OCI-LY1 (cell line): ENCODE results near the gene TRIM26.

ENCODE experiments used
- H2AFZ ChIP-seq: fragments of 200-600 bp; sonication (generic), shearing (Covaris generic); 2 replicates; pipeline ENCODE4 v1.6.0; 2014; ENCODE audit warnings: antibody characterized with exemption, mild to moderate bottlenecking, low read length
- H3F3A ChIP-seq: fragments of 200-600 bp; sonication (generic), shearing (Covaris generic); 2 replicates; pipeline ENCODE4 v1.6.0; 2014; ENCODE audit warnings: mild to moderate bottlenecking, antibody characterized with exemption, low read length, moderate library complexity; ENCODE audit not compliant: insufficient read depth
- H3K27ac ChIP-seq: fragments of 200-600 bp; sonication (generic); 2 replicates; pipeline ENCODE4 v1.5.1; 2014; ENCODE audit warnings: low read length, mixed run types, mild to moderate bottlenecking, low read depth; ENCODE audit not compliant: poor library complexity, severe bottlenecking
- H3K27me3 ChIP-seq: fragments of 200-600 bp; sonication (generic); 2 replicates; pipeline ENCODE4 v1.6.0; 2014; ENCODE audit warnings: antibody characterized with exemption, mild to moderate bottlenecking, low read length, moderate library complexity; ENCODE audit not compliant: insufficient read depth
- H3K36me3 ChIP-seq: fragments of 200-600 bp; sonication (generic); 2 replicates; pipeline ENCODE4 v1.6.1; 2014; ENCODE audit warnings: mild to moderate bottlenecking, antibody characterized with exemption, low read length, moderate library complexity, mixed read lengths; ENCODE audit not compliant: insufficient read depth
- H3K4me1 ChIP-seq: fragments of 200-600 bp; sonication (generic); 2 replicates; pipeline ENCODE4 v1.5.1; 2014; ENCODE audit warnings: mild to moderate bottlenecking, low read length, moderate library complexity; ENCODE audit not compliant: insufficient read depth, severe bottlenecking
- H3K4me2 ChIP-seq: fragments of 200-600 bp; sonication (generic), shearing (Covaris generic); 2 replicates; pipeline ENCODE4 v1.6.1; 2014; ENCODE audit warnings: low read length
- H3K4me3 ChIP-seq: fragments of 200-600 bp; sonication (generic); 2 replicates; pipeline ENCODE4 v1.5.1; 2014; ENCODE audit warnings: low read length, low read depth, mild to moderate bottlenecking, mixed read lengths; ENCODE audit not compliant: poor library complexity, severe bottlenecking
- H3K79me2 ChIP-seq: fragments of 200-600 bp; shearing (Covaris generic); 2 replicates; pipeline ENCODE4 v1.6.1; 2016; ENCODE audit warnings: mixed run types, low read length, mixed read lengths; ENCODE audit not compliant: insufficient read depth
- H3K9ac ChIP-seq: fragments of 200-600 bp; sonication (generic), shearing (Covaris generic); 2 replicates; pipeline ENCODE4 v1.6.1; 2014; ENCODE audit warnings: mild to moderate bottlenecking, low read length, mixed read lengths
- H3K9me2 ChIP-seq: fragments of 200-600 bp; sonication (generic), shearing (Covaris generic); 2 replicates; pipeline ENCODE4 v1.6.1; 2014; ENCODE audit warnings: low read depth, mild to moderate bottlenecking, low read length, mixed read lengths
- H3K9me3 ChIP-seq: fragments of 200-600 bp; shearing (Covaris generic); 2 replicates; pipeline ENCODE4 v1.6.1; 2014; ENCODE audit warnings: low read length, mixed read lengths
- H4K20me1 ChIP-seq: fragments of 200-600 bp; sonication (generic), shearing (Covaris generic); 2 replicates; pipeline ENCODE4 v1.6.0; 2016; ENCODE audit warnings: mild to moderate bottlenecking, low read length; ENCODE audit not compliant: insufficient read depth
- EZH2 ChIP-seq: fragments of 200-600 bp; sonication (generic), shearing (Covaris generic); IDR thresholded peaks from 2 replicates; pipeline ENCODE4 v1.8.0; 2017; ENCODE audit warnings: borderline replicate concordance, mixed run types, mild to moderate bottlenecking, antibody characterized with exemption, low read length, moderate library complexity, mixed read lengths
- TF ChIP-seq, protein P1 (sequence below): fragments of 200-600 bp; sonication (generic), shearing (Covaris generic); IDR thresholded peaks from 2 replicates; pipeline ENCODE4 v1.5.1; 2017; ENCODE audit warnings: mild to moderate bottlenecking, antibody characterized with exemption, low read length, moderate library complexity, mixed read lengths

TRIM26 gene

DNA sequence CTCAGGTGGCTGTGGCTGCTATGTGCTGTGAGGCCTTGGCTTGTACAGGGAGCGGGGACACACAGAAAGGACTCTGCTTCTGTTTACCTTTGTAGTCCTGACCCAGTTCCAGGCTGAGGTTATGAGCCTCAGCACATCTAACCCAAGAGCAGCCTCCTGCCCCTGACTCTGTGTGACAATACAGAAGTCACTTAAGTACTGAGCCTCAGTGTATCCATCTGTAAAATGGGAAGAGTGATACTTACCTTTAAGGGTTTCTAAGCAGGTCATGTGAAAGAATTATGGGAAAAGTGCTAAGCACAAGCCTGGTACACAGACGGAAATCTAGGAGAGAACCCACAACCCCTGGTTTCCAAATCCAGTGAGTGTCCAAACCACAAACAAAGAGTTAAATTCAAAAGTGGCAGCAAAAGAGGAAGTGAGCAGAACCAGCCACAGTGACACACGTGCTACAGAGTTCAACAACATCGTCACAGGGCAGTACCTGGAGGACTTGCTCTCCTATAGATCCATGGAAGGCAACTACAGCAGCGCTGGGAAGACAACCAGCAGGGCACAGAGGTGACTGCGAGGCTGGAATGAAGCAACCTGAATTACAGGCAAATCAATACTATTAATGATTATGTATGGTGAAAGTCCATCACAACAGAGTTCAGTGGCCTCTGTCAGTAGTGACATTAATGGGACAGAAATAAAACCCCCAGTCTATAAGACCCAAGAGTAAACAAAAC lies 12.5 kb downstream of the TRIM26 start:
- H2AFZ ChIP-seq = no peak overlapping the region
- peak overlapping the region; percentile 40; the same call in 1 of the 2 replicates for H3K4me2 ChIP-seq
- H3F3A ChIP-seq = no peaks in the 10 kb centered on the region
- H4K20me1 ChIP-seq = no peaks in the 10 kb centered on the region
- peak overlapping the region; percentile 6; the same call in 1 of the 2 replicates for H3K9ac ChIP-seq
- no peaks in the 10 kb centered on the region for H3K9me2 ChIP-seq
- no peaks in the 10 kb centered on the region for H3K9me3 ChIP-seq
- peaks cover 18% of the 10 kb centered on the region for H3K79me2 ChIP-seq
- H3K27me3 ChIP-seq = no peaks in the 10 kb centered on the region
- peaks cover 28% of the 10 kb centered on the region for H3K4me1 ChIP-seq
- H3K4me3 ChIP-seq = no peak overlapping the region
- TF ChIP-seq, protein P1, sequence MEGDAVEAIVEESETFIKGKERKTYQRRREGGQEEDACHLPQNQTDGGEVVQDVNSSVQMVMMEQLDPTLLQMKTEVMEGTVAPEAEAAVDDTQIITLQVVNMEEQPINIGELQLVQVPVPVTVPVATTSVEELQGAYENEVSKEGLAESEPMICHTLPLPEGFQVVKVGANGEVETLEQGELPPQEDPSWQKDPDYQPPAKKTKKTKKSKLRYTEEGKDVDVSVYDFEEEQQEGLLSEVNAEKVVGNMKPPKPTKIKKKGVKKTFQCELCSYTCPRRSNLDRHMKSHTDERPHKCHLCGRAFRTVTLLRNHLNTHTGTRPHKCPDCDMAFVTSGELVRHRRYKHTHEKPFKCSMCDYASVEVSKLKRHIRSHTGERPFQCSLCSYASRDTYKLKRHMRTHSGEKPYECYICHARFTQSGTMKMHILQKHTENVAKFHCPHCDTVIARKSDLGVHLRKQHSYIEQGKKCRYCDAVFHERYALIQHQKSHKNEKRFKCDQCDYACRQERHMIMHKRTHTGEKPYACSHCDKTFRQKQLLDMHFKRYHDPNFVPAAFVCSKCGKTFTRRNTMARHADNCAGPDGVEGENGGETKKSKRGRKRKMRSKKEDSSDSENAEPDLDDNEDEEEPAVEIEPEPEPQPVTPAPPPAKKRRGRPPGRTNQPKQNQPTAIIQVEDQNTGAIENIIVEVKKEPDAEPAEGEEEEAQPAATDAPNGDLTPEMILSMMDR = no peak
- TF ChIP-seq EZH2 = no peak
- peaks cover 71% of the 10 kb centered on the region for H3K36me3 ChIP-seq
- peak overlapping the region; percentile 61 for H3K27ac ChIP-seq

DNA sequence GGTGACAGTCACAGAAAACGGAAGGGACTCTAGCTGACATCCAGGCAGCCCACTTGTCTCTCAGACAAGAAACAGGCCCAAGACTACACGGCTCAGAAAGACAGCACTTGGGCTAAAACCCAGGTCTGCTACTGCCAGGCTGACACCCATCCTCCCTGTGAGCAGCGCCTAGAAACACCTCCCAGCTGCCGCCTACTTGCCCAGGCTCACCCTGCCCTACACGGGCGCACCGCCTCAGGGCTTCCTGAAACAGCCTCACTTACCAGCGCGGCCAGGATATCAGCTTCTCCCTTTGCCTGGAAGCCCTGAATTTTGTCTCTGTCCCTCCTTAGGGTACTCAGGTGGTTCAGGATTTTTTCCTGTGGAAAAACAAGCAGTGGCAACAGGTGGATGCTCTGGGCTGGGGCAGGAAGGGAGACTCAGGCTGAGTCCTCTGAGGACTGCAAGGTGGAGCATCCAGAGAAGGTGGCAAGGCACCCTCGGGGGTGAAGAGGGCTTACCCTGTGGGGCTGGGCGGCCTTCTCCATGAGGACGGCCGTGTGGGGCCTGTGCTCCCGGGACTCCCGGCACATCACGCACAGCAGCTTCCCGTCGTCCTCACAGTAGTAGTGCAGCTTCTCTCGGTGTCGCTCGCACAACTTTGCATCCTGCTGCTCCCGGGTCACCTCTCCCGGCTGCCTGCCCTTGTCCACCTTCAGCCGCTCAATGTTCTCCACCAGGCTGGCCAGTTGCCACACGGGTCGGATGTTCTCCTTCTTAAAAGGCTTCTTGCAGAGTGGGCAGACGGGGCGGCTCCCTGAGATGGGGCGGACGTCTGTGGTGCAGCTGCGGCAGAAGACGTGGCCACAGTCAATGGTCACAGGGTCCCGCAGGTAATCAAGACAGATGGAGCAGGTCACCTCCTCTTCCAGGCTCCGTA lies 14.8 kb downstream of the TRIM26 start:
- Histone ChIP-seq H4K20me1 (no peaks in the 10 kb centered on the region), H2AFZ (no peak overlapping the region), H3K4me3 (no peak overlapping the region), H3K27ac (no peak overlapping the region), H3K9ac (no peak overlapping the region), H3K79me2 (no peaks in the 10 kb centered on the region; the same call in 1 of the 2 replicates), H3K4me1 (peaks cover 28% of the 10 kb centered on the region), H3K4me2 (no peak overlapping the region), H3K36me3 (peaks cover 83% of the 10 kb centered on the region), H3F3A (no peaks in the 10 kb centered on the region), H3K27me3 (no peaks in the 10 kb centered on the region), H3K9me2 (no peaks in the 10 kb centered on the region), H3K9me3 (no peaks in the 10 kb centered on the region)
- no peak for TF ChIP-seq EZH2
- TF ChIP-seq, protein P1 = no peak

DNA sequence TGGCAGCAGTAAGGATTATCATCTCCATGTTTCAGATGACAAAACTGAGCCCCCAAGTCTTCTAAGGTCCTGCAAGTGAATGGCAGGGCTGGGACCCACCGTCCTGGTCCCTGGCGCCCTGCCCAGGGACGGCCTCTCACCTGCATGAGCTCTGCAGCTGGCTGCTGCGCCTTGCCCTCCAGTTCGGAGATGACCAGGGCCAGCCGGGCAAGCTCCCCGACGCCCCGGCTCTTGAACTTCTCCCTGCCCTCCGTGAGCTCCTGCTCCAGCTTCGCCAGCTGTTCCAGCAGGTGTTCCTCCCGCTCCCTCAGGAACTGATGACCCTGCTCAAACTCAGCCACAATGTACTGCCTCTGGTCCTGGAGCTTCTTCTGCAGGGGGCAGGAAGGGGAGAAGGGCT lies 16.8 kb downstream of the TRIM26 start:
- Histone ChIP-seq H3K79me2 (no peaks in the 10 kb centered on the region; the same call in 1 of the 2 replicates), H3K4me1 (peaks cover 14% of the 10 kb centered on the region), H2AFZ (no peak overlapping the region), H3K4me2 (no peak overlapping the region), H3K4me3 (no peak overlapping the region), H3K36me3 (peaks cover 87% of the 10 kb centered on the region), H3K27ac (no peak overlapping the region), H3K9me3 (no peaks in the 10 kb centered on the region), H3K27me3 (no peaks in the 10 kb centered on the region), H3K9me2 (no peaks in the 10 kb centered on the region), H4K20me1 (no peaks in the 10 kb centered on the region), H3F3A (no peaks in the 10 kb centered on the region), H3K9ac (no peak overlapping the region)
- TF ChIP-seq EZH2 = no peak
- TF ChIP-seq, protein P1 = no peak
